Measurements from ENCODE around the gene EGFL7.

Gene EGFL7

GRCh38 chr9:136674786-136675349 lies 12.2 kb downstream of the EGFL7 start:
- no peaks in the 10 kb centered on the region; the same call in 1 of the 2 replicates for H3K36me3 ChIP-seq (ENCODE audit: control insufficient read depth, insufficient read depth, low read length)
- DNase-seq (ENCODE audit: extremely low read depth, insufficient read length): no peak
- no peak overlapping the region for H3K4me3 ChIP-seq (replicated peaks; ENCODE audit: low read depth, low read length)
- no peaks in the 10 kb centered on the region for H3K27me3 ChIP-seq (replicated peaks; ENCODE audit: control insufficient read depth, insufficient read depth, low read length)
- no peak for TF ChIP-seq CTCF (IDR thresholded peaks at IDR 0.05; ENCODE audit: insufficient read depth, low read length, poor library complexity, severe bottlenecking)

- TF ChIP-seq CTCF (IDR thresholded peaks at IDR 0.05; ENCODE audit: insufficient read depth, low read length, poor library complexity, severe bottlenecking): no peak
- DNase-seq (ENCODE audit: extremely low read depth, insufficient read length): no peak
- no peaks in the 10 kb centered on the region; the same call in 1 of the 2 replicates for H3K36me3 ChIP-seq (ENCODE audit: control insufficient read depth, insufficient read depth, low read length)
- no peak overlapping the region for H3K4me3 ChIP-seq (replicated peaks; ENCODE audit: low read depth, low read length)
- H3K27me3 ChIP-seq (replicated peaks; ENCODE audit: control insufficient read depth, insufficient read depth, low read length): no peaks in the 10 kb centered on the region
Measured at GRCh38 chr9:136675477-136676296, 13.0 kb downstream of the EGFL7 start.

- Histone ChIP-seq H3K27me3 (replicated peaks; ENCODE audit: control insufficient read depth, insufficient read depth, low read length) (no peaks in the 10 kb centered on the region), H3K4me3 (replicated peaks; ENCODE audit: low read depth, low read length) (no peak overlapping the region), H3K36me3 (ENCODE audit: control insufficient read depth, insufficient read depth, low read length) (no peaks in the 10 kb centered on the region; the same call in 1 of the 2 replicates)
- TF ChIP-seq CTCF (IDR thresholded peaks at IDR 0.05; ENCODE audit: insufficient read depth, low read length, poor library complexity, severe bottlenecking): no peak
- DNase-seq (ENCODE audit: extremely low read depth, insufficient read length): no peak
Measured at GRCh38 chr9:136676297-136676794, 13.6 kb downstream of the EGFL7 start.

- Histone ChIP-seq H3K4me3 (replicated peaks; ENCODE audit: low read depth, low read length) (no peak overlapping the region), H3K27me3 (replicated peaks; ENCODE audit: control insufficient read depth, insufficient read depth, low read length) (no peaks in the 10 kb centered on the region), H3K36me3 (ENCODE audit: control insufficient read depth, insufficient read depth, low read length) (no peaks in the 10 kb centered on the region; the same call in 1 of the 2 replicates)
- no peak for TF ChIP-seq CTCF (IDR thresholded peaks at IDR 0.05; ENCODE audit: insufficient read depth, low read length, poor library complexity, severe bottlenecking)
- DNase-seq (ENCODE audit: extremely low read depth, insufficient read length): no peak
Measured at GRCh38 chr9:136676920-136677686, 14.4 kb downstream of the EGFL7 start.

GRCh38 chr9:136678034-136678433 lies 15.3 kb downstream of the EGFL7 start:
- H3K4me3 ChIP-seq (replicated peaks; ENCODE audit: low read depth, low read length): no peak overlapping the region
- no peaks in the 10 kb centered on the region; the same call in 1 of the 2 replicates for H3K36me3 ChIP-seq (ENCODE audit: control insufficient read depth, insufficient read depth, low read length)
- no peaks in the 10 kb centered on the region for H3K27me3 ChIP-seq (replicated peaks; ENCODE audit: control insufficient read depth, insufficient read depth, low read length)
- TF ChIP-seq CTCF (IDR thresholded peaks at IDR 0.05; ENCODE audit: insufficient read depth, low read length, poor library complexity, severe bottlenecking): no peak
- no peak for DNase-seq (ENCODE audit: extremely low read depth, insufficient read length)
